Skeletal muscle tissue (tissue), 4 donors: ENCODE results near the gene RIC8B. TPM values are rescaled to one million over a fixed set of nuclear protein-coding genes. Genes with fewer than 3 reads are reported as not detected.

Experiments used
- H3K27ac ChIP-seq: one replicate; pipeline ENCODE4 v1.7.0; 2013; ENCODE audit warnings: mild to moderate bottlenecking, low read depth, low read length, inconsistent platforms
- H3K27me3 ChIP-seq, 3 donors: one replicate each; pipeline ENCODE4 v1.7.0; 2013; ENCODE audit warnings: low read length in 3 of 3; ENCODE audit not compliant: control insufficient read depth in 3 of 3, insufficient read depth in 3 of 3
- H3K36me3 ChIP-seq, 3 donors: one replicate each; pipeline ENCODE4 v1.7.0; 2013; ENCODE audit warnings: low read length in 3 of 3; ENCODE audit not compliant: control insufficient read depth in 3 of 3, insufficient read depth in 3 of 3
- H3K4me1 ChIP-seq, 3 donors: one replicate each; pipeline ENCODE4 v1.7.0; 2013; ENCODE audit warnings: low read length in 3 of 3, mild to moderate bottlenecking in 3 of 3; ENCODE audit not compliant: control insufficient read depth in 3 of 3, insufficient read depth in 3 of 3
- H3K4me3 ChIP-seq, 3 donors: one replicate each; pipeline ENCODE4 v1.7.0; 2013; ENCODE audit warnings: low read length in 3 of 3
- H3K9ac ChIP-seq, 3 donors: one replicate each; pipeline ENCODE4 v1.7.0; 2013; ENCODE audit warnings: low read length in 3 of 3, mild to moderate bottlenecking in 3 of 3, moderate library complexity in 2 of 3, low read depth in 1 of 3
- H3K9me3 ChIP-seq, 3 donors: one replicate each; pipeline ENCODE4 v1.7.0; 2013; ENCODE audit warnings: low read length in 3 of 3; ENCODE audit not compliant: control insufficient read depth in 3 of 3
- total RNA-seq: library from RNA; depleted of rRNA; stranded (reverse); fragments of >200 nt; gene quantifications from one replicate; pipeline ENCODE4 v1.2.3, GENCODE V29; 2014
- donor health status: Osteomylitis.

RIC8B gene
- total RNA-seq, 1 donor from 2014 or later, result 19.3 TPM

DNA sequence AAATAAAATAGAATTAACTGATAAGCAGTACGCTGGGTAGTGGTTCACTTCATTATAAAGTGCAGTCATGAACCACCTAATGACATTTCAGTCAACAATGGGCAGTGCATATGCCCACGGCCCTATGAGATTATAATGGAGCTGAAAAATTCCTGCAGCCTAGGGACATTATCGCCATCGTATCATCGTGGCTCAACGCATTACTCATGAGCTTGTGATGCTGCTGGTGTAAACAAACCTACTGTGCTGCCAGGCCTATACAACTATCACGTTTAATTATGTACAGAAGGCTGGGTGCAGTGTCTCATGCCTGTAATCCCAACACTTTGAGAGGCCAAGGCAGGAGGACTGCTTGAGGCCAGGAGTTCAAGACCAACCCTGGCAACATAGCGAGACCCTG, 119.0 kb downstream of the RIC8B start:
- Histone ChIP-seq H3K27ac (no peak overlapping the region), H3K27me3 (no peaks in the 10 kb centered on the region), H3K4me3 (no peak overlapping the region), H3K9me3 (no peaks in the 10 kb centered on the region), H3K36me3 (peaks cover 0 to 5% (median 0%) of the 10 kb centered on the region in 3 donors), H3K4me1 (no peaks in the 10 kb centered on the region), H3K9ac (no peak overlapping the region)

DNA sequence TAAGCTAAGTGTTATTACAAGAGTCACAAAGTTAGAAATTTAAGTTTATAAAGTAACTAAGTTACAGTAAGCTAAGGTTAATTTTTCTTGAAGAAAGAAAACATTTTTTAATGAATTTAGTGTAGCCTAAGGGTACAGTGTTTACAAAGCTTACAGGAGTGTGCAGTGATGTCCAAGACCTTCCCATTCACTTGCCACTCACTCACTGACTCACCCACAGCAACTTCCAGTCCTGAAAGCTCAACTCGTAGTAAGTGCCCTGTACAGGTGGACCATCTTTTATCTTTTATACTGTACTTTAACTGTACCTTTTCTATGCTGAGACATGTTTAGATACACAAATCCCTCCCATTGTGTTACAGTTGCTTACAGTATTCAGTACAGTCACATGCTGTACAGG, 120.3 kb downstream of the RIC8B start:
- Histone ChIP-seq H3K27me3 (peaks cover 0 to under 1% (median 0%) of the 10 kb centered on the region in 3 donors), H3K9me3 (no peaks in the 10 kb centered on the region), H3K9ac (no peak overlapping the region), H3K4me3 (no peak overlapping the region), H3K36me3 (no peaks in the 10 kb centered on the region), H3K27ac (no peak overlapping the region), H3K4me1 (no peaks in the 10 kb centered on the region)

DNA sequence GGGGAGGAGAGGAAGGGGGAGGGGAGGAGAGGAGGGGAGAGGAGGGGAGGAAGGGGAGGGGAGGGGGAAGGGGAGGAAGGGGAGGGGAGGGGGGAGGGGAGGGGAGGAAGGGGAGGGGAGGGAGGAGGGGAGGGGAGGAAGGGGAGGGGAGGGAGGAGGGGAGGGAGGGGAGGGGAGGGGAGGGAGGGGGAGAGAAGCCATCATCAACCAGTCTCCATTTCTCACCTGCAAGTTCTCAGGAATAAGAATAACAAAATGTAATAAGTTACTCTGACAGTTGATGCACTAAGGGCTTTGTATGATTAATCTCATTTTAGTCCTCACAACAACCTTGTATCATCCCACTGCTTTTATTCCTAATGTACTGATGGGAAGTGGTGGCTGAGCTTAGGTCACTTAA, 122.1 kb downstream of the RIC8B start:
- H3K27me3 ChIP-seq, result peaks cover 0 to 5% (median 0%) of the 10 kb centered on the region in 3 donors
- no peaks in the 10 kb centered on the region for H3K4me1 ChIP-seq
- no peak overlapping the region for H3K4me3 ChIP-seq
- no peaks in the 10 kb centered on the region for H3K9me3 ChIP-seq
- no peaks in the 10 kb centered on the region for H3K36me3 ChIP-seq
- H3K27ac ChIP-seq, result no peak overlapping the region
- H3K9ac ChIP-seq, result no peak overlapping the region

DNA sequence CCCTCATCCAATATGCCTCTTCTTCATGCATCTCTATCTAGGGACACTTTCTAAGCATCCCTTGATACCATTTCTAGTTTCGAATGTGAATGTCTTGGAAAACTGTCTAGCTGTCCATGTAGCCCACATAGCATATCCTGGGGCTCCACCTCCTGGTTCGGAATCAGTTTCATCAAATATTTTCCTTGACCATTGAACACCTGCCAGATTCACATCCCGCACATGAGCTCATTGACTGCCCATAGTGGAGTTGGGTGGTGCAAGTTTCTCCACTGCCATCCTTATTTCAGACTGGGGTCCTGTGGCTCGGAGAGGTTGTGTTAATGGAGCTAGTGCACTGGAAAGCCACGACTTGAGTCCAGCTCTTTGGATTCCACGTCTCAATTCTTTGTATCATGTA, 122.6 kb downstream of the RIC8B start:
- H3K4me1 ChIP-seq, result no peaks in the 10 kb centered on the region
- H3K9ac ChIP-seq, result no peak overlapping the region
- H3K9me3 ChIP-seq, result no peaks in the 10 kb centered on the region
- H3K36me3 ChIP-seq, result no peaks in the 10 kb centered on the region
- H3K27me3 ChIP-seq, result peaks cover 0 to 5% (median 0%) of the 10 kb centered on the region in 3 donors
- H3K27ac ChIP-seq, result no peak overlapping the region
- no peak overlapping the region for H3K4me3 ChIP-seq

DNA sequence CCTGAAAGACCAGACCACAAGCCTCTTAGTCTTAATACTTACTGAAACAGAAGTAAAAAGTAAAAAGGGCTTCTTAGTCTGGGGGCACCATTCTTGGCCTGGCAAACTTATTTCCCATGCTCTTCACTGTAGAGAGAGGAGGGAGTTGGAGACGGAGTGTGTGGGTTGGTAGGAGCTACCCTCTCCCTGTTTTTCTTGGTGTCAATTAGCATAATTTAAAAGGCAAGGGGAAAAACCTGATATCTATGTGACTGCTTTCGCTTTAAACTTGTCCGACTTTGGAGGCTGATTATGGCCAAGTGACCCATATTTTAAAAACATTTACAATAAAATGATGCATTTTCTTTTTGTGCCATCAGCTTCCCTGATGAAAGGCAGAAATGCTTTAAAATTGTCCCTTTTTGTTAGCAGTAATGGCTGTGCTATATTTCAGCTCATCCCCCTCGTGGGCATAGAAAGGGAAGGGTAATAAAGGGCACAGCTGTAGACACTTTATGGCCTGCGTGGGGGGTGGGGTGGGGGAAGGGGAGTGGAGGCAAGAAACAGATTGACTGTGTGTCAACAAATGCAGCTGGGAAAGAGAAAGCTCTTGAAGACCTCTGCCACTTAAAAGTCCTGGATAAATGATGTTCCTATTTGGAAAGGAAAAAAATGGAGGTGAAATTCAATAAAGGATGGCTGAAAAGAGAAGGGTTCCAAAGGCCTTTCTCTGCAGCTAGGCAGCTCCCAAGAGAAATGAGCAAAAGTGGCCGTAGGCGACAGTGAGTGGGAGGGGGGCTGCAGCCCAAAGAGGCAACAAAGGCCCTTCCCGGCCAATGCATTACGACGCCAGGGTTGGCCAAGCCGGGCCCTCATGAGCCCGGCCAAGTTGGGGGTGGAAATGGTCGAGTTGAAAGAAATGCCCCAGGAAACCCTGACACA, 123.8 kb downstream of the RIC8B start:
- Histone ChIP-seq H3K27me3 (peaks cover 0 to 5% (median 0%) of the 10 kb centered on the region in 3 donors), H3K4me1 (peaks cover under 1 to 3% (median 2%) of the 10 kb centered on the region in 3 donors), H3K9ac (no peak overlapping the region), H3K9me3 (no peaks in the 10 kb centered on the region), H3K4me3 (no peak overlapping the region), H3K27ac (no peak overlapping the region), H3K36me3 (no peaks in the 10 kb centered on the region)

DNA sequence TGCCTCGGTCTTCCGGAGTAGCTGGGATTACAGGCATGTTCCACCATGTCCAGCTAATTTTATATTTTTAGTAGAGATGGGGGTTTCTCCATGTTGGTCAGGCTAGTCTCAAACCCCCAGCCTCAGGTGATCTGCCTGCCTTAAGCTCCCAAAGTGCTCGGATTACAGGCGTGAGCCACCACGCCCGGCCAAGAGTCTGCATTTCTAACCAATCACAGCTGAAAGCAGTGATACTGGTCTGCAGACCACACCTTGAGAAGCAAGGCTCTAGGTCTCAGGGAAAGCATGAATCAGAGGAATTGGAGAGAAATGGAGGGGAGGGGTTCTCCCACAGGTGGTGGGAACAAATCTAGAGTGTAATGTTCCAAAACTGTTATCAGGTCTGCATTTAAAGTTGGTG, 126.1 kb downstream of the RIC8B start:
- Histone ChIP-seq H3K9me3 (no peaks in the 10 kb centered on the region), H3K4me3 (no peak overlapping the region), H3K27ac (no peak overlapping the region), H3K36me3 (no peaks in the 10 kb centered on the region), H3K27me3 (peaks cover 0 to 5% (median 0%) of the 10 kb centered on the region in 3 donors), H3K9ac (no peak overlapping the region), H3K4me1 (peaks cover 4 to 6% (median 5%) of the 10 kb centered on the region in 3 donors)

DNA sequence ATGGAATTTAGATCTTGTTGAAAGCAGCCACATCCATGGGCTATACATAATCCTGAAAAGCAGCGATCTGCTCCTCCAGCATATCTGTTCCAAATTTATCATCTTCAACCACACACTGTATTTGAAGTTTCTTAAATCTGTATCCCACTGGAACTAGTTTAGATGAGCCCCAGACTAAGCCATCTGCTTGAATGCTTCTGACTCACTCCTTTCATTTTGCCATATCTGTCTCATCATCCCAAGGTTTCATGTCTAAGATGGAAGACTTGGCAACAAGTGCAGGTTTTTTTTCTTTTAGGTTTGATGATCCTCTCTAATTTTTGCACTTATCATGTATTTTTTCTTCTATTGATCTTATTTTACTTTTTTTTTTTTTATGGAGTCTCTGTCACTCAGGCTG, 126.8 kb downstream of the RIC8B start:
- Histone ChIP-seq H3K27me3 (peaks cover 0 to 5% (median 0%) of the 10 kb centered on the region in 3 donors), H3K9ac (no peak overlapping the region), H3K36me3 (no peaks in the 10 kb centered on the region), H3K4me1 (peaks cover 4 to 6% (median 5%) of the 10 kb centered on the region in 3 donors), H3K27ac (no peak overlapping the region), H3K9me3 (no peaks in the 10 kb centered on the region), H3K4me3 (no peak overlapping the region)

DNA sequence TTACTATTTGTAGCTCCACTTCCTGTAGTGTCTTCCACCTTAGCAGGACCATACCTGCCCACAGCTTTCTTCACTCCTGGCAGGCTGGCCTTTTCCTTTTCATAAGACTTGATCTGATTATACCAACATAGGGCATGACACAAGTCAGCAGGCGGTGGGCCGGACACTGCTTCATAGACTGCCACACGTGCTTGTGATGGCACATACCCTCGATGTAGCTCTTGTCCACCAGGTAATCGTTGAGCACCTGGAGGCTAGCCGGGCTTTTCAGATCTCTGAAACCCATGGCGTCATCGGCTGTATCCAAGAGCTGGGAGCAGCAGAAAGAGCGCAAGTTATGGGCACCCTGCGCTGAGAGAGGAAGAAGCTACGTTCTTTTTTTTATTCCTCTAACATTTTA, 127.6 kb downstream of the RIC8B start:
- H3K4me1 ChIP-seq, result peaks cover 4 to 6% (median 5%) of the 10 kb centered on the region in 3 donors
- H3K9ac ChIP-seq, result no peak overlapping the region
- H3K36me3 ChIP-seq, result no peaks in the 10 kb centered on the region
- H3K4me3 ChIP-seq, result no peak overlapping the region
- H3K27me3 ChIP-seq, result peaks cover 0 to 5% (median 0%) of the 10 kb centered on the region in 3 donors
- H3K9me3 ChIP-seq, result no peaks in the 10 kb centered on the region
- H3K27ac ChIP-seq, result no peak overlapping the region

DNA sequence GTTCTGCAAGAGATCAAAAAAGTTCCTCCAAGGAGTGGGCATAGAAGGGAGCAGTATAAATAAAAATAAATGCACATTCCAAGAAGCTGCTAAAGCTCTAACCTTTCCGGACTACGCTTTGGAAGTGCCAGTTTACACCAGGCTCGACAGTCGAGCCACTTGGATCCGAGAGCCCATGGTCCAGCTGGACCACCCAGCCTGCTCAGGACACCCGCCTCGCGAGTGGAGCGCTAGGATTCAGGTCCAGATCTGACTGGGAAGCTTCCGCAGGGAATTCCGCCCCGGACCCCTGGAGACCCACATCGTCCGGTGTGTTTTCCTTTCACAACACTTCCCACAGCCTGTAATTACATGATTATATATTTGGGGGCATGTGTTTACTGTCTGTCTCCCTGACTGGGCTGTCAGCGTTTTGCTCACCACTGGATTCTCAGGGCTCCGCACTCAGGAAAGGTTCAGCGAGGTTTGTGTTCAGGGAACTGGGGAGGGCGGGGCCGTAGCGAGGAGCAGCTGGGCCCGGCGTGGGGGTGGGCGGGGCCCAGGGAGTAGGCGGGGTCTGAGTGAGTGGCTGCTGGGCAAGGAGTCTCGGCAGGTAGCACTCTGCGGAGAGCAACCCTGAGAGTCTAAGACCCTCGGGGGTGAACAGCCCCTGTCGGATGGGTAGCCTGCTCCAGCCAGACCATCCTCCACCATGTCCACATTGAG, 128.9 kb downstream of the RIC8B start:
- Histone ChIP-seq H3K27me3 (peaks cover 2 to 8% (median 5%) of the 10 kb centered on the region in 3 donors), H3K9me3 (no peaks in the 10 kb centered on the region), H3K9ac (peak overlapping the region; percentile 59 to 76 (median 74))

DNA sequence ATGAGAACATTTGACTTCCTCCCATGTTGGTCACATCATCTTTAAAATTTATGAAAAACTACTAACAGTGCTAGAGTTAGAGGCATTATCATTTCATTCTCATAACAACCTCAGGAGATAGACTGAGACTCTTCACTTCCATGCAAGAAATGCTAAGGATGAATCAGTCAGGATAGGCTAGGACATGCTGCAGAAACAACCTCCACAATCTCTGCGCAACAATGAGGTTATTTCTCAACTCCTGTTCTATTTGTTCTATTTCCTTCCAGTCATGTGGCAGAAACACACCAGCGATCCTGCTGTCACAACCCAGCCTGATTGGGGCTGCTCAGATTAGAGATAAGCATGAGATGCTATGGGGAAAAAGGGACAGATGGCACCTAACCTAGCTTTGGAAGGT, 132.2 kb downstream of the RIC8B start:
- H3K4me3 ChIP-seq, result no peak overlapping the region
- no peaks in the 10 kb centered on the region for H3K36me3 ChIP-seq
- peaks cover 2 to 11% (median 6%) of the 10 kb centered on the region in 3 donors for H3K27me3 ChIP-seq
- no peak overlapping the region for H3K9ac ChIP-seq
- no peaks in the 10 kb centered on the region for H3K9me3 ChIP-seq
- peaks cover 4 to 6% (median 5%) of the 10 kb centered on the region in 3 donors for H3K4me1 ChIP-seq
- no peak overlapping the region for H3K27ac ChIP-seq

More for the DNA sequence above, 128.9 kb downstream of the RIC8B start:
- no peaks in the 10 kb centered on the region for H3K36me3 ChIP-seq
- H3K4me1 ChIP-seq, result peaks cover 4 to 6% (median 5%) of the 10 kb centered on the region in 3 donors
- peak overlapping the region; percentile 66 to 77 (median 75) for H3K4me3 ChIP-seq
- no peak overlapping the region for H3K27ac ChIP-seq
